Measurements from ENCODE around the gene NGEF. TPM values are rescaled to one million over a fixed set of nuclear protein-coding genes. Genes with fewer than 3 reads are reported as not detected.

NGEF gene
- total and polyA plus RNA-seq, 7 donors, result 0.28 to 13.9 (median 10.8) TPM; not detected in 2

- Histone ChIP-seq H3K4me1 (no peaks in the 10 kb centered on the region), H3K36me3 (no peaks in the 10 kb centered on the region), H3K9me3 (no peaks in the 10 kb centered on the region), H3K27ac (no peak overlapping the region), H3K27me3 (peaks cover 0 to 22% (median 0%) of the 10 kb centered on the region in 3 donors), H3K4me3 (no peak overlapping the region)
- intact Hi-C loops (cut with DNase I), result no loop called here
- no peak for DNase-seq
- WGBS, 2 donors, result 88 to 91% methylated on average over 15 of the region's 15 CpGs
- TF ChIP-seq POLR2AphosphoS5 (IDR thresholded peaks at IDR 0.05), result no peak
- no peak for TF ChIP-seq POLR2A (IDR thresholded peaks at IDR 0.05)
- no peak for TF ChIP-seq CTCF (IDR thresholded peaks at IDR 0.05)
- TF ChIP-seq EP300 (IDR thresholded peaks at IDR 0.05), result no peak
Observed at GRCh38 chr2:232984451-232985207, 28.4 kb downstream of the NGEF start.

- H3K4me1 ChIP-seq, result no peaks in the 10 kb centered on the region
- H3K27ac ChIP-seq, result no peak overlapping the region
- WGBS, 2 donors, result 77% methylated on average over 11 of the region's 11 CpGs
- TF ChIP-seq EP300 (IDR thresholded peaks at IDR 0.05), result no peak
- no peaks in the 10 kb centered on the region for H3K36me3 ChIP-seq
- peaks cover 0 to 22% (median 0%) of the 10 kb centered on the region in 3 donors for H3K27me3 ChIP-seq
- DNase-seq, result no peak
- H3K9me3 ChIP-seq, result no peaks in the 10 kb centered on the region
- intact Hi-C loops (cut with DNase I), result no loop called here
- no peak overlapping the region for H3K4me3 ChIP-seq
Observed at GRCh38 chr2:232983669-232984140, 29.4 kb downstream of the NGEF start.

- H3K27ac ChIP-seq, result no peak overlapping the region
- no peaks in the 10 kb centered on the region for H3K4me1 ChIP-seq
- intact Hi-C loops (cut with DNase I), result no loop called here
- peaks cover 0 to 22% (median 0%) of the 10 kb centered on the region in 3 donors for H3K27me3 ChIP-seq
- DNase-seq, result no peak
- H3K4me3 ChIP-seq, result no peak overlapping the region
- no peaks in the 10 kb centered on the region for H3K9me3 ChIP-seq
- no peaks in the 10 kb centered on the region for H3K36me3 ChIP-seq
- 63 to 76% methylated on average over 15 of the region's 15 CpGs for WGBS, 2 donors
- TF ChIP-seq CTCF (IDR thresholded peaks at IDR 0.05) (no peak), EP300 (IDR thresholded peaks at IDR 0.05) (no peak), POLR2AphosphoS5 (IDR thresholded peaks at IDR 0.05) (no peak), POLR2A (IDR thresholded peaks at IDR 0.05) (no peak)
Observed at GRCh38 chr2:232982926-232983668, 30.0 kb downstream of the NGEF start.

- DNase-seq, result no peak
- 21 to 68% methylated on average over 5 of the region's 5 CpGs for WGBS, 2 donors
Observed at GRCh38 chr2:232981767-232982360, 31.2 kb downstream of the NGEF start.

More at GRCh38 chr2:232981767-232982360, 31.2 kb downstream of the NGEF start:
- H3K4me1 ChIP-seq, result no peaks in the 10 kb centered on the region
- intact Hi-C loops (cut with DNase I), result no loop called here
- no peaks in the 10 kb centered on the region for H3K36me3 ChIP-seq
- no peak overlapping the region for H3K27ac ChIP-seq
- H3K9me3 ChIP-seq, result no peaks in the 10 kb centered on the region
- no peak overlapping the region for H3K4me3 ChIP-seq
- no peak for TF ChIP-seq CTCF (IDR thresholded peaks at IDR 0.05)
- peaks cover 0 to 22% (median 0%) of the 10 kb centered on the region in 3 donors for H3K27me3 ChIP-seq
